HepG2 (cell line): Measurements from ENCODE around the gene CCDC57. TPM values are rescaled to one million over a fixed set of nuclear protein-coding genes. Genes with fewer than 3 reads are reported as not detected.

Experiments
- TCF7L2 ChIP-seq: IDR thresholded peaks from 2 replicates; pipeline ENCODE4 v1.6.1; 2011; ENCODE audit warnings: mild to moderate bottlenecking, low read depth, low read length, moderate library complexity
- ZKSCAN1 ChIP-seq: fragments of 150-350 bp; IDR thresholded peaks from 2 replicates; pipeline ENCODE4 v1.6.1; 2014; ENCODE audit warnings: low read length
- ZNF225 ChIP-seq: sonication (generic); formaldehyde crosslinking; IDR thresholded peaks from 2 replicates; pipeline ENCODE4 v1.4.0; 2020; ENCODE audit warnings: mild to moderate bottlenecking, missing genetic modification reagents
- ZSCAN31 ChIP-seq: sonication (generic); formaldehyde crosslinking; IDR thresholded peaks from 2 replicates; pipeline ENCODE4 v1.5.0; 2020; ENCODE audit warnings: low read depth, mild to moderate bottlenecking, missing genetic modification reagents
- ZSCAN9 ChIP-seq: IDR thresholded peaks from 2 replicates; pipeline ENCODE4 v1.6.1; 2016; ENCODE audit warnings: borderline replicate concordance
- polyA plus RNA-seq, 8 experiments: library from polyadenylated mRNA; depleted of rRNA in 3 of 8; stranded (reverse) in 7 of 8; unstranded in 1 of 8; fragments of >200 nt; fragmentation: Illumina TruSeq in 4 of 8; extraction: Trizol in 4 of 8; gene quantifications; 2 replicates each; pipeline versions ENCODE4 v1.2.1 to v1.2.3, GENCODE V29; 2011 to 2016; ENCODE audit warnings: low read depth in 4 of 8, missing spikeins in 1 of 8, mixed read lengths in 1 of 8; ENCODE audit not compliant: insufficient read depth in 1 of 8
- total RNA-seq, 5 experiments: library from RNA; depleted of rRNA; stranded (reverse); fragments of >200 nt; fragmentation: Illumina TruSeq; extraction: Trizol; gene quantifications; 2 replicates each; pipeline ENCODE4 v1.2.3, GENCODE V29; 2016; ENCODE audit warnings: low read depth in 1 of 5
- TF ChIP-seq, protein P1 (sequence below): sonication (generic); formaldehyde crosslinking; IDR thresholded peaks from one replicate; pipeline ENCODE4 v1.5.1; 2020; ENCODE audit warnings: mild to moderate bottlenecking, missing genetic modification reagents; ENCODE audit errors: not compliant biosample characterization
- TF ChIP-seq, protein P2 (sequence below), 2 experiments: sonication (generic) in 1 of 2; formaldehyde crosslinking in 1 of 2; IDR thresholded peaks; 2 replicates each; pipeline versions ENCODE4 v1.4.0 to v1.6.1; 2018 to 2020; ENCODE audit warnings: missing genetic modification reagents in 2 of 2, borderline replicate concordance in 1 of 2, low read depth in 1 of 2, mild to moderate bottlenecking in 1 of 2, missing biosample characterization in 1 of 2
- TF ChIP-seq, protein P3 (sequence below): sonication (generic); formaldehyde crosslinking; IDR thresholded peaks from 2 replicates; pipeline ENCODE4 v1.4.0; 2020; ENCODE audit warnings: mild to moderate bottlenecking, missing genetic modification reagents, borderline replicate concordance
- TF ChIP-seq, protein P4 (sequence below): IDR thresholded peaks from 2 replicates; pipeline ENCODE4 v1.6.1; 2016

Gene CCDC57
- total and polyA plus RNA-seq, 2 of the 13 experiments (the other 11 are each of a cell fraction or from before 2014, with no cell fraction given): 59.3 to 59.9 TPM

DNA sequence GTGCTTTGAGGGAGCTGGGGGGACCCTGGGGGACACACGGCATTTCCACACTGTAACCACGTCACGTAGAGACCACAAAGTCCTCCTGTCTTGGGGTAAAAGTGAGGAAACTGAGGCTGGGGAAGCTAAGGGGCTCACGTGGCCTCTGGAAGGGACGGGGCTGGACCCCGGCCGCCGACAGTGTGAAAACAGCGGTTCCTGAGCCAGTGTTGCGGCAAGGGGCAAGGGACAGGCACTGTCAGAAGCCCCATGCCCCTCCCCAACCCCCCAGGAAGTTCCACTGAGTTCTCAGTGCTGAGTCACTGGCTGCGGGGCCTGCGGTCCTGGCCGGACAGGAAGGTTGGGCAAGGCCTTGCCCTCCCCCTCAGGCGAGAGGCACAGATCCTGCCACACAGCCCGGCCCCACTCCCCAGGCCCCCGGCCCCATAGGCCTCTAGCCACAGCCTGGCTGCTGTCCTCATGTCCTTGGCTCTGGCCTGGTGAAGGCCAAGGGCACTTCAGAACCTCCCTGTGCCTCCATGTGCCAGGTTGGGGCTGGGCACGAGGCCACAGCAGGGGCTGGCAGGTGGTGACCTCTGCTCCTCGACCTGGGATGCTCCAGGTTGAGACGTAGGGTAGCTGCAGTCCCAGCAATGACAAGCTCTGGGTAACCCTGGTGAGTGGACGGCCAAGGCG lies 5.0 kb upstream of the CCDC57 start (continued):
- TF ChIP-seq, protein P1, sequence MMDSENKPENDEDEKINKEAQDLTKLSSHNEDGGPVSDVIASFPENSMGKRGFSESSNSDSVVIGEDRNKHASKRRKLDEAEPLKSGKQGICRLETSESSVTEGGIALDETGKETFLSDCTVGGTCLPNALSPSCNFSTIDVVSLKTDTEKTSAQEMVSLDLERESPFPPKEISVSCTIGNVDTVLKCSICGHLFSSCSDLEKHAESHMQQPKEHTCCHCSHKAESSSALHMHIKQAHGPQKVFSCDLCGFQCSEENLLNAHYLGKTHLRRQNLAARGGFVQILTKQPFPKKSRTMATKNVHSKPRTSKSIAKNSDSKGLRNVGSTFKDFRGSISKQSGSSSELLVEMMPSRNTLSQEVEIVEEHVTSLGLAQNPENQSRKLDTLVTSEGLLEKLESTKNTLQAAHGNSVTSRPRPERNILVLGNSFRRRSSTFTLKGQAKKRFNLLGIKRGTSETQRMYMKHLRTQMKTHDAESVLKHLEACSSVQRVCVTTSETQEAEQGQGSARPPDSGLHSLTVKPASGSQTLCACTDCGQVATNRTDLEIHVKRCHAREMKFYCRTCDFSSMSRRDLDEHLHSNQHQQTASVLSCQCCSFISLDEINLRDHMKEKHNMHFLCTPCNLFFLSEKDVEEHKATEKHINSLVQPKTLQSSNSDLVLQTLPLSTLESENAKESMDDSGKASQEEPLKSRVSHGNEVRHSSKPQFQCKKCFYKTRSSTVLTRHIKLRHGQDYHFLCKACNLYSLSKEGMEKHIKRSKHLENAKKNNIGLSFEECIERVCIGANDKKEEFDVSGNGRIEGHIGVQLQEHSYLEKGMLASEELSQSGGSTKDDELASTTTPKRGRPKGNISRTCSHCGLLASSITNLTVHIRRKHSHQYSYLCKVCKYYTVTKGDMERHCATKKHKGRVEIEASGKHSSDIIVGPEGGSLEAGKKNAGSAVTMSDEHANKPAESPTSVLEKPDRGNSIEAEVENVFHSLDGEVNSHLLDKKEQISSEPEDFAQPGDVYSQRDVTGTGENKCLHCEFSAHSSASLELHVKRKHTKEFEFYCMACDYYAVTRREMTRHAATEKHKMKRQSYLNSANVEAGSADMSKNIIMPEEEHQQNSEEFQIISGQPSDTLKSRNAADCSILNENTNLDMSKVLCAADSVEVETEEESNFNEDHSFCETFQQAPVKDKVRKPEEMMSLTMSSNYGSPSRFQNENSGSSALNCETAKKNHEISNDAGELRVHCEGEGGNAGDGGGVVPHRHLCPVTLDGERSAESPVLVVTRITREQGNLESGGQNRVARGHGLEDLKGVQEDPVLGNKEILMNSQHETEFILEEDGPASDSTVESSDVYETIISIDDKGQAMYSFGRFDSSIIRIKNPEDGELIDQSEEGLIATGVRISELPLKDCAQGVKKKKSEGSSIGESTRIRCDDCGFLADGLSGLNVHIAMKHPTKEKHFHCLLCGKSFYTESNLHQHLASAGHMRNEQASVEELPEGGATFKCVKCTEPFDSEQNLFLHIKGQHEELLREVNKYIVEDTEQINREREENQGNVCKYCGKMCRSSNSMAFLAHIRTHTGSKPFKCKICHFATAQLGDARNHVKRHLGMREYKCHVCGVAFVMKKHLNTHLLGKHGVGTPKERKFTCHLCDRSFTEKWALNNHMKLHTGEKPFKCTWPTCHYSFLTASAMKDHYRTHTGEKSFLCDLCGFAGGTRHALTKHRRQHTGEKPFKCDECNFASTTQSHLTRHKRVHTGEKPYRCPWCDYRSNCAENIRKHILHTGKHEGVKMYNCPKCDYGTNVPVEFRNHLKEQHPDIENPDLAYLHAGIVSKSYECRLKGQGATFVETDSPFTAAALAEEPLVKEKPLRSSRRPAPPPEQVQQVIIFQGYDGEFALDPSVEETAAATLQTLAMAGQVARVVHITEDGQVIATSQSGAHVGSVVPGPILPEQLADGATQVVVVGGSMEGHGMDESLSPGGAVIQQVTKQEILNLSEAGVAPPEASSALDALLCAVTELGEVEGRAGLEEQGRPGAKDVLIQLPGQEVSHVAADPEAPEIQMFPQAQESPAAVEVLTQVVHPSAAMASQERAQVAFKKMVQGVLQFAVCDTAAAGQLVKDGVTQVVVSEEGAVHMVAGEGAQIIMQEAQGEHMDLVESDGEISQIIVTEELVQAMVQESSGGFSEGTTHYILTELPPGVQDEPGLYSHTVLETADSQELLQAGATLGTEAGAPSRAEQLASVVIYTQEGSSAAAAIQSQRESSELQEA: no peak
- TF ChIP-seq TCF7L2 (no peak), ZSCAN31 (CRISPR knock-in tag) (no peak), ZNF225 (no peak), ZKSCAN1 (no peak), ZSCAN9 (CRISPR knock-in tag) (peak; percentile 72; the same call in 1 of the 2 replicates)
- TF ChIP-seq, protein P2, sequence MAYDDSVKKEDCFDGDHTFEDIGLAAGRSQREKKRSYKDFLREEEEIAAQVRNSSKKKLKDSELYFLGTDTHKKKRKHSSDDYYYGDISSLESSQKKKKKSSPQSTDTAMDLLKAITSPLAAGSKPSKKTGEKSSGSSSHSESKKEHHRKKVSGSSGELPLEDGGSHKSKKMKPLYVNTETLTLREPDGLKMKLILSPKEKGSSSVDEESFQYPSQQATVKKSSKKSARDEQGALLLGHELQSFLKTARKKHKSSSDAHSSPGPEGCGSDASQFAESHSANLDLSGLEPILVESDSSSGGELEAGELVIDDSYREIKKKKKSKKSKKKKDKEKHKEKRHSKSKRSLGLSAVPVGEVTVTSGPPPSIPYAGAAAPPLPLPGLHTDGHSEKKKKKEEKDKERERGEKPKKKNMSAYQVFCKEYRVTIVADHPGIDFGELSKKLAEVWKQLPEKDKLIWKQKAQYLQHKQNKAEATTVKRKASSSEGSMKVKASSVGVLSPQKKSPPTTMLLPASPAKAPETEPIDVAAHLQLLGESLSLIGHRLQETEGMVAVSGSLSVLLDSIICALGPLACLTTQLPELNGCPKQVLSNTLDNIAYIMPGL (CRISPR knock-in tag; IDR thresholded peaks at IDR 0.05; ENCODE audit: borderline replicate concordance in 1 of 2, low read depth in 1 of 2): peak in 1 of 2 experiments; percentile 46; a peak in 2 of 4 replicates
- TF ChIP-seq, protein P3, sequence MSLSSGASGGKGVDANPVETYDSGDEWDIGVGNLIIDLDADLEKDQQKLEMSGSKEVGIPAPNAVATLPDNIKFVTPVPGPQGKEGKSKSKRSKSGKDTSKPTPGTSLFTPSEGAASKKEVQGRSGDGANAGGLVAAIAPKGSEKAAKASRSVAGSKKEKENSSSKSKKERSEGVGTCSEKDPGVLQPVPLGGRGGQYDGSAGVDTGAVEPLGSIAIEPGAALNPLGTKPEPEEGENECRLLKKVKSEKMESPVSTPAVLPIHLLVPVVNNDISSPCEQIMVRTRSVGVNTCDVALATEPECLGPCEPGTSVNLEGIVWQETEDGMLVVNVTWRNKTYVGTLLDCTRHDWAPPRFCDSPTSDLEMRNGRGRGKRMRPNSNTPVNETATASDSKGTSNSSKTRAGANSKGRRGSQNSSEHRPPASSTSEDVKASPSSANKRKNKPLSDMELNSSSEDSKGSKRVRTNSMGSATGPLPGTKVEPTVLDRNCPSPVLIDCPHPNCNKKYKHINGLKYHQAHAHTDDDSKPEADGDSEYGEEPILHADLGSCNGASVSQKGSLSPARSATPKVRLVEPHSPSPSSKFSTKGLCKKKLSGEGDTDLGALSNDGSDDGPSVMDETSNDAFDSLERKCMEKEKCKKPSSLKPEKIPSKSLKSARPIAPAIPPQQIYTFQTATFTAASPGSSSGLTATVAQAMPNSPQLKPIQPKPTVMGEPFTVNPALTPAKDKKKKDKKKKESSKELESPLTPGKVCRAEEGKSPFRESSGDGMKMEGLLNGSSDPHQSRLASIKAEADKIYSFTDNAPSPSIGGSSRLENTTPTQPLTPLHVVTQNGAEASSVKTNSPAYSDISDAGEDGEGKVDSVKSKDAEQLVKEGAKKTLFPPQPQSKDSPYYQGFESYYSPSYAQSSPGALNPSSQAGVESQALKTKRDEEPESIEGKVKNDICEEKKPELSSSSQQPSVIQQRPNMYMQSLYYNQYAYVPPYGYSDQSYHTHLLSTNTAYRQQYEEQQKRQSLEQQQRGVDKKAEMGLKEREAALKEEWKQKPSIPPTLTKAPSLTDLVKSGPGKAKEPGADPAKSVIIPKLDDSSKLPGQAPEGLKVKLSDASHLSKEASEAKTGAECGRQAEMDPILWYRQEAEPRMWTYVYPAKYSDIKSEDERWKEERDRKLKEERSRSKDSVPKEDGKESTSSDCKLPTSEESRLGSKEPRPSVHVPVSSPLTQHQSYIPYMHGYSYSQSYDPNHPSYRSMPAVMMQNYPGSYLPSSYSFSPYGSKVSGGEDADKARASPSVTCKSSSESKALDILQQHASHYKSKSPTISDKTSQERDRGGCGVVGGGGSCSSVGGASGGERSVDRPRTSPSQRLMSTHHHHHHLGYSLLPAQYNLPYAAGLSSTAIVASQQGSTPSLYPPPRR (CRISPR knock-in tag): no peak
- TF ChIP-seq, protein P4, sequence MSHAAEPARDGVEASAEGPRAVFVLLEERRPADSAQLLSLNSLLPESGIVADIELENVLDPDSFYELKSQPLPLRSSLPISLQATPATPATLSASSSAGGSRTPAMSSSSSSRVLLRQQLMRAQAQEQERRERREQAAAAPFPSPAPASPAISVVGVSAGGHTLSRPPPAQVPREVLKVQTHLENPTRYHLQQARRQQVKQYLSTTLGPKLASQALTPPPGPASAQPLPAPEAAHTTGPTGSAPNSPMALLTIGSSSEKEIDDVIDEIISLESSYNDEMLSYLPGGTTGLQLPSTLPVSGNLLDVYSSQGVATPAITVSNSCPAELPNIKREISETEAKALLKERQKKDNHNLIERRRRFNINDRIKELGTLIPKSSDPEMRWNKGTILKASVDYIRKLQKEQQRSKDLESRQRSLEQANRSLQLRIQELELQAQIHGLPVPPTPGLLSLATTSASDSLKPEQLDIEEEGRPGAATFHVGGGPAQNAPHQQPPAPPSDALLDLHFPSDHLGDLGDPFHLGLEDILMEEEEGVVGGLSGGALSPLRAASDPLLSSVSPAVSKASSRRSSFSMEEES (CRISPR knock-in tag): peak; percentile 77
